GM19438 (cell line): ENCODE measurements around the gene BDKRB2.

Source experiments
- ATAC-seq: cut with Tn5 transposase; IDR thresholded peaks from one replicate; pipeline ENCODE4 v1.9.1; 2021; ENCODE audit warnings: low read depth; ENCODE audit not compliant: unreplicated experiment

BDKRB2 gene

GRCh38 chr14:96176275-96176674, 28.4 kb upstream of the BDKRB2 start:
- ATAC-seq = no peak

GRCh38 chr14:96176811-96177211, 27.8 kb upstream of the BDKRB2 start:
- ATAC-seq = no peak

GRCh38 chr14:96177766-96178375, 26.8 kb upstream of the BDKRB2 start:
- ATAC-seq = no peak

GRCh38 chr14:96178461-96179321, 25.9 kb upstream of the BDKRB2 start:
- no peak for ATAC-seq

- ATAC-seq = no peak
Measured at GRCh38 chr14:96180043-96180874, 24.4 kb upstream of the BDKRB2 start.

- no peak for ATAC-seq
Measured at GRCh38 chr14:96181186-96182056, 23.2 kb upstream of the BDKRB2 start.

- ATAC-seq = no peak
Measured at GRCh38 chr14:96182546-96182945, 22.1 kb upstream of the BDKRB2 start.

GRCh38 chr14:96184737-96185136, 19.9 kb upstream of the BDKRB2 start:
- no peak for ATAC-seq

- ATAC-seq = no peak
Measured at GRCh38 chr14:96187216-96188031, 17.2 kb upstream of the BDKRB2 start.

GRCh38 chr14:96189281-96189711, 15.3 kb upstream of the BDKRB2 start:
- no peak for ATAC-seq

GRCh38 chr14:96191353-96191752, 13.3 kb upstream of the BDKRB2 start:
- no peak for ATAC-seq

- no peak for ATAC-seq
Measured at GRCh38 chr14:96191841-96192462, 12.7 kb upstream of the BDKRB2 start.

GRCh38 chr14:96192975-96193805, 11.4 kb upstream of the BDKRB2 start:
- ATAC-seq = no peak

GRCh38 chr14:96194262-96194656, 10.4 kb upstream of the BDKRB2 start:
- ATAC-seq = no peak

GRCh38 chr14:96194657-96195431, 9.8 kb upstream of the BDKRB2 start:
- no peak for ATAC-seq

- no peak for ATAC-seq
Measured at GRCh38 chr14:96195441-96196081, 9.1 kb upstream of the BDKRB2 start.
